Nucleus accumbens (tissue), 56 donors: ENCODE results near the gene YIPF2.
"Not testable (repeated sequence)": the region's sequence is repeated elsewhere in the genome, so short reads cannot be mapped to it uniquely, and the experiment has no call there.

Experiments
- DNase-seq, 56 donors: peaks; one replicate each; lab custom pipeline; 2025; lab: John Stamatoyannopoulos, UW

YIPF2 gene

DNA sequence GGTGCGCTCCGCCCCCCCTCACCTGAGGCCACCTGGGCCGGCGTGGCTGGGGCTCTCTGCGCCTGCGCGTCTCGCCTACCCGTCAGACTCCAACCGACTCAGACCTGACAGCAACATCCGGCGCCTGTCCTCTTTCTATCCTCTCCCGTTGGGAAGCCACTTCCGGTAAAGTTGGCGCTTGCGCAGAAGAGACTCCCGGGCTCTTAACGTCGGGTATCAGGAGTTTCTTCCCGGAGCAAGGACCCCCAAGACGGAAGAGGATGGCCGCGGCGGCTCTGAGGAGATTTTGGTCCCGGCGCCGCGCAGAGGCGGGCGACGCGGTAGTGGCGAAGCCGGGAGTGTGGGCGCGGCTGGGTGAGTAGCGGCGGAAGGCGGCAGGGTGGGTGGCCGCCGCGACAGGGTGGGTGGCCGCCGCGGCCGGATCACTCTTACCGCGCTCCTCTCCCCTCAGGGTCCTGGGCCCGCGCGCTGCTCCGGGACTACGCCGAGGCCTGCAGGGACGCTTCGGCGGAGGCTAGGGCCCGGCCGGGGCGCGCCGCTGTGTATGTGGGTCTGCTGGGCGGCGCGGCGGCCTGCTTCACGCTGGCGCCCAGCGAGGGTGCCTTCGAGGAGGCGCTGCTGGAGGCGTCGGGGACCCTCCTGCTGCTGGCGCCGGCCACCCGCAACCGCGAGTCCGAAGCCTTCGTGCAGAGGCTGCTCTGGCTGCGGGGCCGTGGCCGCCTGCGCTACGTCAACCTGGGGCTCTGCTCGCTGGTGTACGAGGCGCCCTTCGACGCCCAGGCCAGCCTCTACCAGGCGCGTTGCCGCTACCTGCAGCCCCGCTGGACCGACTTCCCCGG, at the start of gene YIPF2, which contains the start of gene TIMM29:
YIPF2 (minus strand) TSS at position 77 of the 839 bp plus-strand sequence. CDS start 229 bp downstream, outside the sequence.
TIMM29 (plus strand) TSS at position 249 of the 839 bp plus-strand sequence; CDS start at position 261, 12 bp downstream.
- peak; percentile 53 to 99 (median 94) for DNase-seq

DNA sequence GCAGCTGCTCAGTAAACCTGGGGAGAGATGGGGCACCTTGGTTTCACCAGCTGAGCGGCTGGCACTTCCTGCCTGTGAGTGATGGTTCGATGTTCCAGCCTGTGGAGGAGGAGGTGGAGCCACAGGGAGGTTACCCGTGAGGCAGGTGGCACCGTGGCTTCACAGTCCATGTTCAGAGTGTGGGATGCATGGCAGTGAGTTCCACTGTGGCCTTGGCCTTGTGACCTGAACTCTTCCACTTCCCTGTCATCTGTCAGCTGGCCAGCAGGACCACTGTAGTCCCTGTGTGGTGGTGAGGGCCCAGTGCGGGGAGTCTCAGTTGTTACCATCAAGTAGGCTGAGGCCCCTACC, 49.3 kb upstream of the YIPF2 start:
- DNase-seq = no peak

DNA sequence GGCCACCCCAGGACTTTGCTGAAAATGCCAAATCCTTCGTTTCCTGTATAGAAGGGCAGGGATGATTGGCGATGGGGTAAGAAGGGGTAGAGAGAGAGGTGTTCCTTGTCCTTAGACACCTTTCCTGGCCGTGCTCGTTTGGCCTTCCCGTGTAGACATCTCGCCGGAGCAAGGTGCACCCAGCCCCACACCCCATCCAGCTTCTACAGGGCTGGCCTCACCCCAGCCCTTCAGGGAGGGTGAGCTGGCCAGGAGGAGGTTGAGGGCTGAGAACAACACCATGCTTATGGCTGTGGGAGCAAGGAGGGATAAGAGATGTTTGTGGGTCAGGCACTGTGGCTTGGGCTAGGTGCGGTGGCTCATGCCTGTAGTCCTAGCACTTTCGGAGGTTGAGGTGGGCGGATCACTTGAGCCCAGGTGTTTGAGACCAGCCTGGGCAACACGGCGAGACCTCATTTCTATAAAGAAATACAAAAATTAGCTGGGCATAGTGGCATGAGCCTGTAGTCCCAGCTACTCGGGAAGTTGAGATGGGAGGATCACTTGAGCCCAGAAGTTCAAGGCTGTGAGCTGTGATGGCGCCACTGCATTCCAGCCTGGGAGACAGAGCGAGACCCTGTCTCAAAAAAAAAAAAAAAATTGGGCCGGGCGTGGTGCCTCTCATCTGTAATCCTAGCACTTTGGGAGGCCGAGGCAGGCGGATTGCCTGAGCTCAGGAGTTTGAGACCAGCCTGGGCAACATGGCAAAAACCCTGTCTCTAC, 47.9 kb upstream of the YIPF2 start:
- no peak for DNase-seq

DNA sequence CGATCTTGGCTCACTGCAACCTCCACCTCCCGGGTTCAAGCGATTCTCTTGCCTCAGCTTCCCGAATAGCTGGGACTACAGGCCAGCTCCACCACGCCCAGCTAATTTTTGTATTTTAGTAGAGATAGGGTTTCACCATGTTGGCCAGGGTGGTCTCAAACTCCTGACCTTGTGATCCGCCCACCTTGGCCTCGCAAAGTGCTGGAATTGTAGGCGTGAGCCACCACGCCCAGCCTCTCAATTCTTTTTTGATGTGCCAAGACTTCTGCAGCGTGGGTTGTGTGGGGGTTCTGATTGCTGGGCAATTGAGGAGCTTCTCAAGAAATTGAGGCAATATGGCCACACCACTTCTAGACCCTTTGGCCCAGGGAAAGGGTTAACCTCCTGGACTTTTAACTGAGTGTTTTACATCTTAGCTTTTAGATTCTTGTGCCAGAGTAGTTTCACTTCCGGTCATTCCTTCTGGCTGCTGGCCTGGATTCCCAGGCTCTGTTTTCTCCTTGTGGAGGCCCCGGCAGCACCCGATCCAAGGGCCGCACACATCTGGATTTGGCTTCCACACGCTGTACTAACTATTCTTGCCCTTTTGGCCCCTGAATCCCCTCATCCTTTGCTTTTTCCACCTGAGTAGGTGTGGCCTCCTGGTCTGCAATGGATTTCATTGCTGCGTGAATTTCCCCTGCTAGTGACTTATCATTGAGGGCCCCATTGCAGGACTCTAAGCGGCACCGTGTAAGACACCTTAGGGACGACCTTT, 47.1 kb upstream of the YIPF2 start:
- DNase-seq = no peak

DNA sequence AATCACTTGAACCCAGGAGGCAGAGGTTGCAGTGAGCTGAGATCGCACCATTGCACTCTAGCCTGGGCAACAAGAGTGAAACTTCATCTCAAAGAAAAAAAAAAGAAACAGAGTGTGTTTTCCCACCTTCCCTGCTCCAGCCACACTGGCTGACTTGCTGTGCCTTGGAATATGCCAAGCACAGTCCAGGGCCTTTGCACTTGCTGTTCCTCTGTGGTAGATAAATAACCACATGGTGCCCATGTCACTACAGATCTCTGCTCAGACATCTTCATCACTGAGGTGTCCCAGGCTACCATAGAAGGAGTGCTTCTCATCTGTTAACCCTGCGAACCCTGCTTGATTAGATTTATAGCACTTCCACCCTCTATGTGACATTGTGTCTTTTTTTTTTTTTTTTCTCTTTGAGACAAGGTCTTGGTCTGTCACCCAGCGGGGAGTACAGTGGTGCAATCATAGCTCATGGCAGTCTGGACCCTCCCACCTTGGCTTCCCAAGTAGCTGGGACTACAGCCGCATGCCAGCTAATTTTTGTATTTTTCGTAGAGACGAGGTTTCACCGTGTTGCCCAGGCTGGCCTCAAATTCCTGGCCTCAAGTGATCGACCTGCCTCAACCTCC, 42.8 kb upstream of the YIPF2 start:
- DNase-seq = no peak

DNA sequence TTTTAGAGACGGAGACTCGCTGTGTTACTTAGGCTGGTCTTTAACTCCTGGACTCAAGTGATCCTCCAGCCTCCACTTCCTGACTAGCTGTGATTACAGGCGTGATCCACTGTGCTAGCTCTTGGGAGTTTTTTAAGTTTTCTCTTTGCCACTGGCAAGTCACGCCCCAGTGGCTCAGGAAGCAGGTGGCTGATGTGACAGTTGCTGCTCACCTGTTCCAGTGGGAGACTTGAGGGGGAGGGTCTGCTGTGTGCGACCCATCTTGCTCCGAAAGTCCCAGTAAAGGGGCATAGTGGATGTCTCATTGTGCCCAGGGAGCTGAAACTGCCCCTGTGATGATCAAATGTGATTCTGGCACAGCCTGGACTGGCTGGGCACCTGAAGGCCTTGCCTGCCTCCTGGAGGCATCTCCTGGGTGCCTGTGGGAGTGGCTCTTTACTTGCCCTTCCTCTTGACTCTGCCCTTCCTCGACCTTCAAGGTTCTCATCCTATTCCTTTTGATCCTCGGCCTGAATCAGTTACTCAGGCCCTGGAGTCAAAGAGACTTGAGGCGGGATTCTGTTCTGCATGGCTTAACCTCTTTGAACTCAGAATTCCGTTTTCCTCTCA, 40.2 kb upstream of the YIPF2 start:
- no peak for DNase-seq

DNA sequence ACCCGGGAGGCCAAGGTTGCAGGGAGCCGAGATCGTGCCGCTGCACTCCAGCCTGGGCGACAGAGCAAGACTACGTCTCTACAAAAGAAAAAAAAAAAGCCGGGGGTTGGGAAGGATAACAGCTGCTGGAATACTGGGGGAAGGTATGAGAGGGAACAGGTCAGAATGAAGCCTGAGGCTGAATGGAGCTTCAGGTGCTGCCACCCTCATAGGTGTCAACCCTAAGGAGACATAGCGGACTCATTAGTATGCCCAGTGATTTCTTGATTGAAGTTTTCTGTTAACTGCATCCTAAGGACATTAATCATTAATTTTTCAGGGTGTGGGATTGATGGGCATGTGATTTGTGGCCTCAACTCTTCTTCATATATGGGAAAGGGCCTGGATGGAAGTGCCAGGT, 38.4 kb upstream of the YIPF2 start:
- no peak for DNase-seq

DNA sequence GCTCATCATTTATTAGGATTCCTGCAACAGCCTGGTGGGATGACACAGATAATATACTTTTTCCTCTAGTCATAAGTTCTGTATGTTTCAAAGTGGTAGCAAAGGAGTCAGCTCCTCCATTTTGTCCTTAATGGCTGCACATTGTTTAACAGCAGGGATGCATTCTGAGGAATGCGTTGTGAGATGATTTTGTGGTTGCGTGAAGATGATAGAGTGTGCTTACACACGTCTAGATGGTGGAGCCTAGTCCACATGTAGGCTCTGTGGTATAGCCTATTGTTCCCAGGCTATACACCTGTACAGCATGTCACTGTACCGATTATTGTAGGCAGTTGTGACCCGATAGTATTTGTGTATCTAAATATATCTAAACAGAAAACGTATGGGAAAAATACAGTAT, 37.0 kb upstream of the YIPF2 start:
- DNase-seq = no peak

DNA sequence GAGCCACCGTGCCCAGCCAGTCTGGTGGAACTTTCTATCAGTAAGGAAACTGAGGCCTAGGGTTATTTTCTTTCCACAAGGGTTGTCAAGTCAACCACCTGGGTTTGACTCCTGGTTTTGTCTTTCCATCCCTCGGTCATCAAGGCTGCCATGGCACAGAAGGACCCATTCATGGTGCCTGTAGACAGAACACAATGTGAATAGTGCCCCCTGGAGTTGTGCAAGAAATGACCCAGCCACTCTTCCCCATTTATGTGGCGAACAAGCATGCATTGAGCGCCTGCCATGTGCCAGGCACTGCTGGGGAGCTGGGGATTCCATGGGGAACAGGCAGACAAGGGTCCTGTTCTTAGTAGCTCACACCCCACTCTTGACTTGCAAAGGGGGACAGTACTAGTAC, 36.5 kb upstream of the YIPF2 start:
- DNase-seq = no peak

DNA sequence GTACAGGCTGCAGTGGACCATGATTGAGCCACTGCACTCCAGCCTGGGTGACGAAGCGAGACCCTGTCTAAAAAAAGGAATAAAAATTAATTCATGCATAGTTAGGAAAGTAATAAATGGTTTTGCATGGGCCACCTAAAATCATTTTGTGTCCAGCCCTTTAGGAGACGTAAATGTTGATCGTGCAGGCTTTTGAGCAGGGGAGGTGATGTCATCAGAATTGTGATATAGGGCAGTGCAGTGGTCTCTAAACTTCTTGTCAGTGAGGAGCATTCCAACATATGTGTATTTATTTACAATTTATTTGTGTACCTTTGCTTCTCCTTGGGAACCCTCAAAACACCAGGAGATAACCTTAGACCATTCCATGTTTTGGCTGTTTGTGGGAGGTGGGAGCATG, 35.4 kb upstream of the YIPF2 start:
- DNase-seq = no peak

DNA sequence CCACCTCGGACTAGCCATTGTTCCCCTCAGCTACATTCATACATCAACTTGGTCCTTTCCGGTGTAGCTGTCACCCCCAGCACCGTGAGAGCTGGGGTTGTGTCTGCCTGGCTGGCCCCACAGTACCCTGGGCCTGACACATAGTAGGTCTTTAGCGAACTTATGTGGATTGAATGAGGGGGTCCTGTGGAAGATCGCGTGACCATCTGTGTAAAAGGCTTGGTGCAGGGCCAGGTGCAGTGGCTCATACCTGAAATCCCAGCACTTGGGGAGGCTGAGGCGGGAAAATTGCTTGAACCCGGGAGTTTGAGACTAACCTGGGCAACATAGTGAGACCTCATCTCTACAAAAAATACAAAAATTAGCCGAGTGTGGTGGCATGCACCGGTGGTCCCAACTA, 34.4 kb upstream of the YIPF2 start:
- no peak for DNase-seq

DNA sequence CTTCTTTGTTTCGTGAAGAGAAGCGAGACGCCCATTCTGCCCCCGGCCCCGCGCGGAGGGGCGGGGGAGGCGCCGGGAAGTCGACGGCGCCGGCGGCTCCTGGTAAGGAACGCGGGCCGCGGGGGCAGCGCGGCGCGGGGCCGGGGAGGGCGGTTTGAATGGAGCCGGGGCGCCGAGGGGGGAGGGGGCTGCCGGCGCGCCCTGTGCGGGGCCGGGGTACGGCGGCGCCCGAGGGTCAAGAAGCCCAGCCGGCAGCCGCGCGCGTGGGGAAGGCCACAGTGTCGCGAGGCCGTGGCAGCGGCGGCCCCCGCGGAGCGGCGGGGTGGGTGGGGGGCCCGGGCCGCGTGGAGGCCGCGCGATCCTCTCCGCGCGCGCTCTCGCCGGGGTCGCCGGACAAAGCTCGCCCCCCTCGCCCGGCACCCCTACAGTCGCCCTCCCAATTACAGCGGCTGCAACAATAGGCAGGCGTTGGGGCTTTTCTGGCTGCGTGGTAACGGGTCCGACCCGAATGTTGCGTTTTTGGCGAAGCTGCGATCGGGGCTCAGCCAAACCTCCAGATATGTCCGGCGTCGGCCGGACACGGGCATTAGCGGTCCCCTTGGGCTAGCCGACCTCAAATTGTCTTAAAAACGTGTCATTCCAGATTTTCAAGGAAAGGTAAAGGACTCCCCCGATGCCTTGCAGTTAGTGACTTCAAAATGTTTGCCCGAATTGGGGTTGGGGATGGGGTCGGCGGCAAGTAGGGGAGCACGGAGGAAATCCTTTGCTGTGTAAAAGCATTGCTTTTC, 32.8 kb upstream of the YIPF2 start:
- DNase-seq = peak in 41 of 56 donors; percentile 13 to 87 (median 66)

DNA sequence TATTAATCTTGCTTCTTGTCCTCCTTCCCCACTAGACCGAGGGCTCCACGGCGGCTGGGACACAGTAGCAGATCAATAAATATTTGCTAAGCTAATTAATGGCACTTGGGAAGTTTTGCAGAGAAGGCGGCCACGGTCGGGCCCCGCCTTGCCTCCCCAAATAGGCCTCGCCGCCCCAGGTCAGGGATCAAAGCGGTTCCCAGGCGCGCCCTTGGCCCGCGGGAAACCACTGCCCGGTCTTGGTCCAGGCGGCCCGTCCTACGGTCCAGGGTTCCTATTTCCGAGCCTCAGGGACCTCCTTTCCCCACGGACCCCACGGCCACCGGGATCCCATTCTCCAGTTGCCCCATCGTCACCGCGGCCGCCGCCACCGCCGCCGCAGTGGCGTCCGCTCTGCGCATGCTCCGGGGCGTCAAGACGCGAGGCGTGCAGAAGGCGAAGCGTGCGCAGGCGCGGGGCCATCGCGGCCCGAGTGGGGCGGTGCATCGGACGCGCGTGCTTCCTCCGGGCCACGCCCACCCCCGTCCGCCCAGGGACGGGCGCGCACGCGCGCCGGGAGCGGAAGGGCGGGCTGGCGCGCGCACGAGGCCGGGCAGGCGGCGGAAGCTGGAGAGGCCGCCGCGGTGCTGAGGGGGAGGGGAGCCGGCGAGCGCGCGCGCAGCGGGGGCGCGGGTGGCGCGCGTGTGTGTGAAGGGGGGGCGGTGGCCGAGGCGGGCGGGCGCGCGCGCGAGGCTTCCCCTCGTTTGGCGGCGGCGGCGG, 32.1 kb upstream of the YIPF2 start, which contains the start of gene SMARCA4:
SMARCA4 (plus strand) TSS at position 717 of the 759 bp plus-strand sequence. CDS start 23,122 bp downstream, outside the sequence.
- peak in 55 of 56 donors; percentile 56 to 98 (median 91) for DNase-seq

DNA sequence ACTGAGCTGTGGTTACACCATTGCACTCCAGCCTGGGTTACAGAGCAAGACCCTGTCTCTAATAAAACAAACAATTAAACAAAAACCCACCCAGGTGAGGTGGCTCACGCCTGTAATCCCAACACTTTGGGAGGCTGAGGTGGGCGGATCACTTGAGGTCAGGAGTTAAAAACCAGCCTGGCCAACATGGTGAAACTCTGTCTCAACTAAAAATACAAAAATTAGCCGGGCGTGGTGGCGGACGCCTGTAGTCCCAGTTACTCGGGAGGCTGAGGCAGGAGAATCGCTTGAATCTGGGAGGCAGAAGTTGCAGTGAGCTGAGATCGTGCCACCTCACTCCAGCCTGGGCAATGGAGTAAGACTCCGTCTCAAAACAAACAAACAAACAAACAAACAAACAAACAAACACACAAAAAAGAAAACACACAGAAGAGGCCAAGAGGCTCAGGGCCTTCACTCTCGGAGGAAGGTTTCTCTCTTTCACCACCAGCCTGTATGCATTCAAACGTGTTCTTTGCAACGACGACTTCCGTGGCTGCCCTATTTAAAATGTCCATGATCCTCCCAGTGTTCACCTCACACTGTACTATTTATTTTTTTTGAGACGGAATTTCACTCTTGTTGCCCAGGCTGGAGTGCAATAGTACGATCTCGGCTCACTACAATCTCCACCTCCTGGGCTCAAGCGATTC, 31.0 kb upstream of the YIPF2 start:
- not testable (repeated sequence) for DNase-seq

DNA sequence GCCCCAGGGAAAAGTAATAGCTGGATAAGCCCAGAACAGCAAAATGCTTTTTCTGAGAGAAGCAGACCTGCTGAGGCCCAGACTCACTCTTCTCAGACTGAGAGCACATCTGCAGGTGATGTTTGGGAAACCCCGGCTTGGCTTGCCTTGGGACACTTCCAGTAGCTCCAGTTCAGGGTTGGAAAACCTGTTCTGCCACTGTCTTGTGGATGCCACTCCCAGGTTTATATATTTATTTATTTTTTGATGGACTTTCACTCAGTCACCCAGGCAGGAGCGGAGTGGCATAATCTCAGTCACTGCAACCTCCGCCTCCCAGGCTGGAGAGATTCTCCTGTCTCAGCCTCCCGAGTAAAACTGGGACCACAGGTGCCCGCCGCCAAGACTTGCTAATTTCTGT, 24.4 kb upstream of the YIPF2 start:
- no peak for DNase-seq

DNA sequence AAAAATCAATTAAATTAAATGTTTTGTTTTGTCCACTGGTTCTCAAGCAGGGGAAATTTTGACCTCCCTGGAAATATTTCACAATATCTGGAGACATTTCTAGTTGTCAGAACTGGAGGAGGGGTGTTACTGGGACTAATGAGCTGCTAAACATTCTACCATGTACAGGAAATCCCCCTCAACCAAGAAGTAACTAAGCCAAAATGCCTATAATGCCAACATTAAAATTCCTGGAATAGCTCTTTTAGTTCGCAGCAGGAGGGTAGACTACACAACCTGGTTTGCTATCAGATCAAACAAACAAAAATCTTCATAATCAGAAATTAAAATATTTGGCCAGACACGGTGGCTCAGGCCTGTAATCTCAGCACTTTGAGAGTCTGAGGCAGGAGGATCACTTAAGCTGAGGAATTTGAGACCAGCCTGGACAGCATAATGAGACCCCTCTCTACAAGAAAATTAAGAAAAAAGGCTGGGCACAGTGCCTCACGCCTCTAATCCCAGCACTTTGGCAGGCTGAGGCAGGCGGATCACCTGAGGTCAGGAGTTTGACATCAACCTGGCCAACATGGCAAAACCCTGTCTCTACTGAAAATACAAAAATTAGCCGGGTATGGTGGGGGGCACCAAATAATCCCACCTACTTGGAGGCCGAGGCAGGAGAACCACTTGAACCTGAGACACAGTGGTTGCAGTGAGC, 18.7 kb upstream of the YIPF2 start:
- no peak for DNase-seq

DNA sequence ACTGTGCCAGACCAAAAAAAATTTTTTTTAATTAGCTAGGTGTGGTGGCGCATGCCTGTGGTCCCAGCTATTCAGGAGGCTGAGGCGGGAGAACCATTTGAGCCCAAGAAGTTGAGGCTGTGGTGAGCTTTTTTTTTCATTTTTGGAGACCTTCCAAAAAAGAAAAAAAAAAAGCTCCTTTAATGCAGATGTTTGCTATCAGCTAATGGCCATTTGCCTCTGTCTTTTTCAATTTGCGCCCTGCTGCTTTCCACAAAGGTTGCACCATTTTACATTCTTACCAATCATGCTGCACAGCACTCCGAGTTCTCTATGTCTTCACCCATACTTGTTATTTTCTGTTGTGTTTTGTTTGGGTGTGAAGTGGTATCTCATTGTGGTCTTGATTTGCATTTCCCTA, 16.8 kb upstream of the YIPF2 start:
- no peak for DNase-seq
